ENCODE results near the gene PCDHGC3.
"Not testable (repeated sequence)": the region's sequence is repeated elsewhere in the genome, so short reads cannot be mapped to it uniquely, and the experiment has no call there.

Gene PCDHGC3

DNA sequence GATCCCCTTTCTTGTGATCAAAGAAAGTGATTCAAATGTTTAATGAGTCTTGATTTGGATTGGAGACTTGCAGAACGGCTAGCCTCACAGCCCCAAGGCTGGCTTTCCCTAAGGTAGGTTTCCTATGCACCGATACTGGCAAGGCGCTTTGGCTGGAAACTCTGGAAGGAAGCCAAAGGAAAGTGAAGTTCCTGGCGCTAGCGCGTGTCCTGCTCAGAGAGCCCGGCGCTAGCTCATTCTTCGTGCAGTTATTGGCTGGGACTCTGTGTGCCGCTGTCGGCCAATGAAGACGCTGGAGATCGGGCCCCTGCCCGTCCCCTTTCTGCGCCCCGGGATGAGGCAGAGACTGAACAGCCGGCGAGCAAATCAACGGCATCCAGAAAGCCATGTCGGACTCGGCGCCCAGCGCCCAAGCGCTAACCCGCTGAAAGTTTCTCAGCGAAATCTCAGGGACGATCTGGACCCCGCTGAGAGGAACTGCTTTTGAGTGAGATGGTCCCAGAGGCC, at the start of gene PCDHGC3:
Gene PCDHGC3 (plus strand): TSS at position 342 of the 507 bp plus-strand sequence. CDS start 151 bp downstream, at position 493.
- DNase-seq (ENCODE audit: insufficient read length, low spot score) = peak; percentile 62
- FAIRE-seq = peak; percentile 81

GRCh38 chr5:141427783-141428426, 47.9 kb upstream of the PCDHGC3 start:
- DNase-seq (ENCODE audit: insufficient read length, low spot score) = no peak
- no peak for FAIRE-seq

GRCh38 chr5:141430332-141431113, 45.2 kb upstream of the PCDHGC3 start, which contains the start of gene PCDHGA12:
PCDHGA12 (plus strand) TSS chr5:141430507; CDS start chr5:141430760, 253 bp downstream.
- FAIRE-seq (peak; percentile 84), DNase-seq (ENCODE audit: insufficient read length, low spot score) (no peak)

- DNase-seq (ENCODE audit: insufficient read length, low spot score) (no peak), FAIRE-seq (no peak)
These were observed 44.5 kb upstream of the PCDHGC3 start for GRCh38 chr5:141431286-141431685.

GRCh38 chr5:141432308-141432707, 43.5 kb upstream of the PCDHGC3 start:
- not testable (repeated sequence) for DNase-seq (ENCODE audit: insufficient read length, low spot score); FAIRE-seq

- DNase-seq (ENCODE audit: insufficient read length, low spot score); FAIRE-seq: not testable (repeated sequence)
These were observed 43.0 kb upstream of the PCDHGC3 start for GRCh38 chr5:141432726-141433125.

DNA sequence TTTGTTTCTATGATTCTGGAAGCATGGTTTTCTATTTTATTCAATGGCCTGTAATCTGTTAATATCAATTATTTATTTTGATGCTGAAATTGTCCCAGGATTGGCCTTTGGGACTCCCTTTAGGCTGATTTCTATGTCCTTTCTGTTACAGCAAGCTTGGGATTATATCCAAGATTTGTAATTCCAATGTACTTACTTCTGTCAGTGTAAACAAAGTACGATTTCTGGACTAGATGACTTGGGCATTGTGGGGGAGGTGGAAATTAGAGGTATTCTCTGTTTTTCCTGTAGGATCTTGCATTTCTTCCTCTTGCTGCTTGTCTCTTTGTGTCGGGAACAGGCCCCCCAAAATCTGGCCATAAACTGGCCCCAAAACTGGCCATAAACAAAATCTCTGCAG, 41.8 kb upstream of the PCDHGC3 start:
- FAIRE-seq = no peak
- no peak for DNase-seq (ENCODE audit: insufficient read length, low spot score)

GRCh38 chr5:141437221-141437620, 38.5 kb upstream of the PCDHGC3 start:
- FAIRE-seq (no peak), DNase-seq (ENCODE audit: insufficient read length, low spot score) (no peak)

- FAIRE-seq (no peak), DNase-seq (ENCODE audit: insufficient read length, low spot score) (no peak)
These were observed 36.2 kb upstream of the PCDHGC3 start for GRCh38 chr5:141439411-141440141.

DNA sequence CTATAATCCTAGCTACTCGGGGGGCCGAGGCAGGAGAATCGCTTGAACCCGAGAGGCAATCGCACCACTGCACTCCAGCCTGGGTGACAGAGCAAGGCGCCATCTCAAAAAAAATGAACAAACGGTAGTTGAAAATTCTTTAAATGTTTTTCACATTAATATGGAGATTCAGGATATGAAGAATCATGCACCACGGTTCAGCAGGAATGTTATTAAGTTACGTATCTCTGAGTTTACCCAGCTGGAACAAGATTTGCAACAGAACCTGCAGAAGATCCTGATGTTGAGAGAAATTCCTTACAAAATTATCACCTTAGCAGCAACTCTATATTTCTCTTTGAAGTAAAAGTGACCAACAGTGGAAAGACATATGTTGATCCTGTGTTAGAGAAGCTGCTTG, 35.4 kb upstream of the PCDHGC3 start:
- DNase-seq (ENCODE audit: insufficient read length, low spot score) (no peak), FAIRE-seq (no peak)

DNA sequence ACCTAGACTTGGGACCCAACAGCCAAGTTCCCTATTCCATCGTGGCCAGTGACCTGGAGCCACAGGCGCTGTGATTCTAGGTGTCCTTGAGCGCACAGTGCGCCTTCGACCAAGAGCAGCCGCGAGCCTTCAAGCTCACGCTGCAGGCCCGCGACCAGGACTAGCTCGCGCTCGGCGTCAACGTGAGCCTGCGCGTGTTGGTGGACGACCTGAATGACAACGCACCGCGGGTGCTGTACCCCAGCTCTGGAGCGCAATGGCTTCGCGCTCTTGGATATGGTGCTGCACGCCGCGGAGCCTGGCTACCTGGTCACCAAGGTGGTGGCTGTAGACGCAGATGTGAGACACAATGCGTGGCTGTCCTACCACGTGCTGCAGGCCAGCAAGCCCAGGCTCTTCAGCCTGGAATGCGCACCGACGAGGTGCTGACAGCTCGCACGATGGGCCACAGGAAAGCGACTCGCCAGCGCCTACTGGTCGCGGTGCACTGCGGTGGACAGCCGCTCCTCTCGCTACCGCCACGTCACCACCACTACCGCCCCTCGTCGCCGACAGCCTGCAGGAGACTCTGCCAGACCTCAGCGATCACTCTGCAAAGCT, 34.1 kb upstream of the PCDHGC3 start:
- FAIRE-seq = no peak
- DNase-seq (ENCODE audit: insufficient read length, low spot score) = no peak

- no peak for FAIRE-seq
- DNase-seq (ENCODE audit: insufficient read length, low spot score) = no peak
These were observed 10.4 kb upstream of the PCDHGC3 start for GRCh38 chr5:141465351-141465750.

DNA sequence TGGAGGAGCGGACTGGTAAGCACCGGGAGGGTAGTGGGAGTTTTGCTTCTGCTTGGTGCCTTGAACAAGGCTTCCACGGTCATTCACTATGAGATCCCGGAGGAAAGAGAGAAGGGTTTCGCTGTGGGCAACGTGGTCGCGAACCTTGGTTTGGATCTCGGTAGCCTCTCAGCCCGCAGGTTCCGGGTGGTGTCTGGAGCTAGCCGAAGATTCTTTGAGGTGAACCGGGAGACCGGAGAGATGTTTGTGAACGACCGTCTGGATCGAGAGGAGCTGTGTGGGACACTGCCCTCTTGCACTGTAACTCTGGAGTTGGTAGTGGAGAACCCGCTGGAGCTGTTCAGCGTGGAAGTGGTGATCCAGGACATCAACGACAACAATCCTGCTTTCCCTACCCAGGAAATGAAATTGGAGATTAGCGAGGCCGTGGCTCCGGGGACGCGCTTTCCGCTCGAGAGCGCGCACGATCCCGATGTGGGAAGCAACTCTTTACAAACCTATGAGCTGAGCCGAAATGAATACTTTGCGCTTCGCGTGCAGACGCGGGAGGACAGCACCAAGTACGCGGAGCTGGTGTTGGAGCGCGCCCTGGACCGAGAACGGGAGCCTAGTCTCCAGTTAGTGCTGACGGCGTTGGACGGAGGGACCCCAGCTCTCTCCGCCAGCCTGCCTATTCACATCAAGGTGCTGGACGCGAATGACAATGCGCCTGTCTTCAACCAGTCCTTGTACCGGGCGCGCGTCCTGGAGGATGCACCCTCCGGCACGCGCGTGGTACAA, 556 bp downstream of the PCDHGC3 start:
- peak; percentile 56 for FAIRE-seq
- no peak for DNase-seq (ENCODE audit: insufficient read length, low spot score)

DNA sequence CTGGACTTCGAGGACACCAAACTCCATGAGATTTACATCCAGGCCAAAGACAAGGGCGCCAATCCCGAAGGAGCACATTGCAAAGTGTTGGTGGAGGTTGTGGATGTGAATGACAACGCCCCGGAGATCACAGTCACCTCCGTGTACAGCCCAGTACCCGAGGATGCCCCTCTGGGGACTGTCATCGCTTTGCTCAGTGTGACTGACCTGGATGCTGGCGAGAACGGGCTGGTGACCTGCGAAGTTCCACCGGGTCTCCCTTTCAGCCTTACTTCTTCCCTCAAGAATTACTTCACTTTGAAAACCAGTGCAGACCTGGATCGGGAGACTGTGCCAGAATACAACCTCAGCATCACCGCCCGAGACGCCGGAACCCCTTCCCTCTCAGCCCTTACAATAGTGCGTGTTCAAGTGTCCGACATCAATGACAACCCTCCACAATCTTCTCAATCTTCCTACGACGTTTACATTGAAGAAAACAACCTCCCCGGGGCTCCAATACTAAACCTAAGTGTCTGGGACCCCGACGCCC, 1.3 kb downstream of the PCDHGC3 start:
- no peak for DNase-seq (ENCODE audit: insufficient read length, low spot score)
- FAIRE-seq = peak; percentile 18

GRCh38 chr5:141477815-141478214, 2.0 kb downstream of the PCDHGC3 start:
- DNase-seq (ENCODE audit: insufficient read length, low spot score) (no peak), FAIRE-seq (no peak)

- DNase-seq (ENCODE audit: insufficient read length, low spot score) = no peak
- FAIRE-seq = no peak
These were observed 2.7 kb downstream of the PCDHGC3 start for GRCh38 chr5:141478321-141478945.

DNA sequence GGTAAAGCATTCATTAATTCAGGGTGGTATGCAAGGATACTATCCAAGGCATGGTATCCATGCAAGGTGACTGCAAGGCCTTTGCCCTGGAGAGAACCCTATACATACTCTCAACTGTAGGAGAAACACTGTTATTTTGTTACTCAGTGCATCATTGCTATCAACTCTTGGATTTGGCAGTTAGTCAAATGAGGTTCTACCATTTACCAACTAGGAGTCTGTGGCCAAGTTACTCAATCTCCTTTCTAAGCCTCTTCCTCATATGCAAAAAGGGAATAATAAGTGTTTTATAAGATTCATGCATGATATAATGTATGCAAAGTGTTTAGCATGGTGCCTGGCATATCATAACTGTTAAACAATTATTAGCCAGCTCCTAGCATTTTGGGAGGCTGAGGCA, 4.0 kb downstream of the PCDHGC3 start:
- FAIRE-seq (no peak), DNase-seq (ENCODE audit: insufficient read length, low spot score) (no peak)

GRCh38 chr5:141483902-141484301, 8.1 kb downstream of the PCDHGC3 start:
- no peak for DNase-seq (ENCODE audit: insufficient read length, low spot score)
- FAIRE-seq = no peak

DNA sequence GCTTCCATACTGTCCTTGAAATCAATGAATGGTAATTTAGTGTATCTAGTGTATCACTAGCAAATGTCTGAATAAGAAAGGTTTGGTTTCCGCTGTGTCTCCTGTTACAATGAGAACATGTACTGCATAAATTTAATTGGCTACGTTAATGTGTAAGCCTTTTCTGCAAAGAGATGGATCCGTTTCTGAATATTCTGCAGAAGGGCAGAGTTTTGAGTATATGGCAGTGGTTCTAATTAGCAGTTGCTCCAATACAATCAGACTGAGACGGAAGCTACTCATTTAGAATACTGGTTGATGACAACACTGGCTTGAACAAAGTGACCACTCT, 8.5 kb downstream of the PCDHGC3 start:
- FAIRE-seq = no peak

More for the DNA sequence above, 8.5 kb downstream of the PCDHGC3 start:
- no peak for DNase-seq (ENCODE audit: insufficient read length, low spot score)

All from GM19239 (cell line).